ENCODE measurements around the gene TUBA3E.
"Not testable (repeated sequence)": the region's sequence is repeated elsewhere in the genome, so short reads cannot be mapped to it uniquely, and the experiment has no call there.

The TUBA3E gene

DNA sequence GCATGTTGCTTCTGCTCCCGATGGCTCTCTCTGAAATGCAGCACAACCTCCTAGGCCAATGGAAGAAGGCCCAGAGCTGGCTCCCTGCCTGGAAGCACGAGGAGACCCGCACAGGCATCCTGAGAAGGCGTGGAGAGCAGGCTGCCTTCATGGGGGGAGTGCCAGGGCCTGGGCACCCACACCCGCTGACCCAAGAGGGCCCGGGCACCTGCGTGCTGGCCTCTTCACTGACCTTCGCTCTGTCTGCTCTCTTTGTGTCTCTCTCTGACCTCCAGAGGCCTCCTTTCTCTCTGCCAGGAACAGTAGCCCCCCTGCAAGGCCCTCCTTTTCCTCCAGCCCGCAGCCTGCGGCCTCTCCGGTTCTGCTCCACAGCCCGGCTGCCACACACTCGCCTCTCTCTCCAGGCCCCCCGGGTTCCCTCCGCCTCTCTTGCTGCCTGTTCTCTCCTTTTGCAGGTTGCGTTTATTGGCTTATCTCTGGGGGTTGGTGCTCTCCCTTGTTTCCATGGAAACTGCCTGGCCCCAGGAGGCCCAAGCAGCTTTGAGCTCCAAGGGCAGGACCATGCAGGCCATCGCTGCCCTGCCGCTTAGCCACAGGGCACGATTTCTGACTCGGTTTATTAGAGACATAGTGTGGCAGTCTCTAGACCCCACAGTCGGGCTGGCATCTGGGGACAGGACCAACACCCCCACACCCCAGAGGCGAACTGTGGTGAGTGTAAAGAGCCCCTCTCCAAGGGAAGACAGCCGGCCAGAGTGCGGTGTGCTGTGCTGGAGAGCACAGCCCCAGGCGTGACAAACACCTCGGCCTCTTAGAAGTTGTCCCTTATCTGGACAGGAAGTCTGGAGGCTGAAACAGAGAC lies 14.5 kb downstream of the TUBA3E start:
- no peak for DNase-seq (ENCODE audit: low read depth, low spot score)
- Histone ChIP-seq H3K36me3 (ENCODE audit: insufficient read depth, insufficient read length, low read length) (peaks cover 44% of the 10 kb centered on the region), H3K4me1 (ENCODE audit: insufficient read depth, insufficient read length) (peaks cover 14% of the 10 kb centered on the region), H3K27me3 (ENCODE audit: insufficient read depth, insufficient read length) (no peaks in the 10 kb centered on the region), H3K4me3 (ENCODE audit: insufficient read length, low read depth) (no peak overlapping the region), H3K9ac (ENCODE audit: insufficient read length, low read depth) (peak overlapping the region; percentile 77), H3K9me3 (ENCODE audit: insufficient read depth, low read length) (no peaks in the 10 kb centered on the region)
- TF ChIP-seq SUZ12 (IDR thresholded peaks at IDR 0.05; ENCODE audit: extremely low read depth, insufficient read depth, insufficient read length) (no peak), YY1 (IDR thresholded peaks at IDR 0.05; ENCODE audit: insufficient read depth, insufficient read length) (no peak), ZNF274 (IDR thresholded peaks at IDR 0.05; ENCODE audit: low read depth, low read length) (no peak)

DNA sequence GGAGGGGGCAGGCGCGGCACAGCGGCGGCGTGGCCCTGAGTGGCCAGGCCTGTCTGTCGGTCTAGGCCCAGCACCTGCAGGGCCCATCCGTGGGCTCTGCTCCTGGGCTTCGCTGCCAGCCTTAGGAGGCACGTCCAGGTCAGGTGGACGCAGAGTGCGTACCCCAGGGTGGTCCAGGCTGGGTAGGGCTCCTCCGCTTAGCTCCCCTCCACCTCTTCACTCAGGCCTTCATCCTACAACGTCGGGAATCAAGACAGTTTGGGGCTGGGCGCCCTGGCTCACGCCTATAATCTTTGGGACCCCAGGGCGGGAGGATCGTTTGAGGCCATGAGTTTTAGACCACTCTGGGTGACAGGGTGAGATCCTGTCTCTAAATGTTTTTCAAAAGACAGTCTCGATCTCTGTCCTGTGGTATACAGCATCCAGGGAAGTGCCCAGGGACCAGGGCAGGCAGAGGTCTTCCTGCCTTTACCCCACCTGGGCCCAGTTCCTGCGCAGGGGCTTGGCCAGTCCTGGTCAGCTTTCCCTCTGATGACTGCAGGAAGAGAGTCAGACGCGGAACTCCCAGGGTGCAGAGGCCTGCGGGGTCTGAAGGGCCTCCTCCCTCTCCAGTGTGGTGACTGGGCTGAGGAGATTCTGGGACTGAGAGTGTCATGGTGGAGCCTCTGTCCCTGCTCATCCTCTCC lies 15.3 kb downstream of the TUBA3E start:
- H3K9me3 ChIP-seq (ENCODE audit: insufficient read depth, low read length); H3K27me3 ChIP-seq (ENCODE audit: insufficient read depth, insufficient read length); DNase-seq (ENCODE audit: low read depth, low spot score): not testable (repeated sequence)
- Histone ChIP-seq H3K9ac (ENCODE audit: insufficient read length, low read depth) (peak overlapping the region; percentile 77), H3K4me3 (ENCODE audit: insufficient read length, low read depth) (peak overlapping the region; percentile 58), H3K4me1 (ENCODE audit: insufficient read depth, insufficient read length) (peaks cover 12% of the 10 kb centered on the region), H3K36me3 (ENCODE audit: insufficient read depth, insufficient read length, low read length) (peaks cover 44% of the 10 kb centered on the region)

DNA sequence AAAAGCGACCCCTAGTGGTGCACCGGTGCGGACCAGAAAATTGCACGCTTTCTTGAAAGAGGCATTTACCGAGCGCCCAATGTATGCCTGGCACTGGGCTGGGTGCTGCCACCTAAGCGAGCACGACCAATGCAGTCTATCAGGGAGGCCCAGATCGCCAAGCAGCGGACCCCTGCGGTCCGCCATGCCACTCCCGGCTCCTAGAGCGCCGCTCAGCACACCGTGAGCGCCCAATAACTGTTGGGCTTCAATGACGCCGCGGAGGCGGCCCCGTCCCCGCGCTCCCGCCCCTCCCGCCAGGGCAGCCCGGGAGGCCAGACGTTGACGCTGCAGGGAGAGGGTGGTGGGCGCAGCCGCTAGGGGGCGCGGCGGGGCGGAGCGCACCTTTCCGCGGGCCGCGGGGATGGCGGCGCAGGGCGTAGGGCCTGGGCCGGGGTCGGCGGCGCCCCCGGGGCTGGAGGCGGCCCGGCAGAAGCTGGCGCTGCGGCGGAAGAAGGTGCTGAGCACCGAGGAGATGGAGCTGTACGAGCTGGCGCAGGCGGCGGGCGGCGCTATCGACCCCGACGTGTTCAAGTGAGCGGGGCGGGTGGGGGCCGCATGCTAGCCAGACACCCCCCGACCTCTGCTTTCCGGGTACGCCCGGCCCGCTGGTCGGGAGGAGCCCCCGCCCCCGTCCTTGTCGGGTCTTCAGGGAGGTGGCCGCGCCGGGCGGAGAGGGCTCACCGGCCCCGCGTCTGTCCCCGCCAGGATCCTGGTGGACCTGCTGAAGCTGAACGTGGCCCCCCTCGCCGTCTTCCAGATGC lies 16.2 kb downstream of the TUBA3E start, which contains the start of gene MZT2B:
TSS of gene MZT2B (plus strand) at position 383 of the 803 bp plus-strand sequence. CDS start at position 404, 21 bp downstream.
- H3K4me1 ChIP-seq (ENCODE audit: insufficient read depth, insufficient read length): peaks cover 12% of the 10 kb centered on the region
- peak within 1 kb of the TSS; percentile 94 for H3K9ac ChIP-seq (ENCODE audit: insufficient read length, low read depth)
- H3K36me3 ChIP-seq (ENCODE audit: insufficient read depth, insufficient read length, low read length): peaks cover 49% of the 10 kb centered on the region
- H3K4me3 ChIP-seq (ENCODE audit: insufficient read length, low read depth): peak within 1 kb of the TSS; percentile 99
- not testable (repeated sequence) for H3K9me3 ChIP-seq (ENCODE audit: insufficient read depth, low read length); H3K27me3 ChIP-seq (ENCODE audit: insufficient read depth, insufficient read length)
- peak; percentile 63 for DNase-seq (ENCODE audit: low read depth, low spot score)

DNA sequence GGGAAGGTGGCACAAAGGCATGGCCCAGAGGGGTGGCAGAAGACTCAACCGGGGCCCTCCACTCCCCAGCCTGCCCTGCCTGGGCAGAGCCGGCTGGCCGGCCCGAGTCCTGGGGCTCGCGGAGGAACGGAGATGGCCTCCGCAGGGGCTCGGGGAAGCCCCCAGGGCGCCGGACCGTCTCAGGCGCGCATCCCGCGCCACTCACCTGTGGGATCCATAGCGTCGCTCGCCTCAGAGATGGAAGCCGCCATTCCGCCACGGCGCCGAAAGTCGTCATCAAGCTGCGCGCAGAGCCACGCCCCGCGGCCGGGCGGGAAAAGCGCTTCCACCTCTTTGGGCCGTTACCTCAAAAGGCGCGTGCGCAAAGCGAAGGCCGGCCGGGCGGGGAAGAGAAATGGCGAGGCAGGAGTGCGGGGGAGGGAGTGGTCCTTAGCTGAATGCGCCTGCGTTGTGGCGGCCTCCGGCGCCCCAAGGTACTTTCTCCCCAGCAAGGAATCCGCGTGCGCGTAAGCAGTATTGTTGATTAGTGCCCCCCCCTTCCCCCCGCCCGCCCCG lies 16.8 kb downstream of the TUBA3E start, which contains the start of gene SMPD4:
TSS of gene SMPD4 (minus strand) at position 278 of the 555 bp plus-strand sequence. CDS start 5,010 bp downstream, outside the sequence.
- H3K9me3 ChIP-seq (ENCODE audit: insufficient read depth, low read length): no peaks in the 10 kb centered on the region
- H3K36me3 ChIP-seq (ENCODE audit: insufficient read depth, insufficient read length, low read length): peaks cover 55% of the 10 kb centered on the region
- H3K4me1 ChIP-seq (ENCODE audit: insufficient read depth, insufficient read length): peaks cover 12% of the 10 kb centered on the region
- TF ChIP-seq YY1 (IDR thresholded peaks at IDR 0.05; ENCODE audit: insufficient read depth, insufficient read length): peak; percentile 86
- no peak for TF ChIP-seq SUZ12 (IDR thresholded peaks at IDR 0.05; ENCODE audit: extremely low read depth, insufficient read depth, insufficient read length)
- H3K27me3 ChIP-seq (ENCODE audit: insufficient read depth, insufficient read length): no peaks in the 10 kb centered on the region
- H3K4me3 ChIP-seq (ENCODE audit: insufficient read length, low read depth): peak within 1 kb of the TSS; percentile 99
- DNase-seq (ENCODE audit: low read depth, low spot score): peak; percentile 89
- H3K9ac ChIP-seq (ENCODE audit: insufficient read length, low read depth): peak within 1 kb of the TSS; percentile 94

DNA sequence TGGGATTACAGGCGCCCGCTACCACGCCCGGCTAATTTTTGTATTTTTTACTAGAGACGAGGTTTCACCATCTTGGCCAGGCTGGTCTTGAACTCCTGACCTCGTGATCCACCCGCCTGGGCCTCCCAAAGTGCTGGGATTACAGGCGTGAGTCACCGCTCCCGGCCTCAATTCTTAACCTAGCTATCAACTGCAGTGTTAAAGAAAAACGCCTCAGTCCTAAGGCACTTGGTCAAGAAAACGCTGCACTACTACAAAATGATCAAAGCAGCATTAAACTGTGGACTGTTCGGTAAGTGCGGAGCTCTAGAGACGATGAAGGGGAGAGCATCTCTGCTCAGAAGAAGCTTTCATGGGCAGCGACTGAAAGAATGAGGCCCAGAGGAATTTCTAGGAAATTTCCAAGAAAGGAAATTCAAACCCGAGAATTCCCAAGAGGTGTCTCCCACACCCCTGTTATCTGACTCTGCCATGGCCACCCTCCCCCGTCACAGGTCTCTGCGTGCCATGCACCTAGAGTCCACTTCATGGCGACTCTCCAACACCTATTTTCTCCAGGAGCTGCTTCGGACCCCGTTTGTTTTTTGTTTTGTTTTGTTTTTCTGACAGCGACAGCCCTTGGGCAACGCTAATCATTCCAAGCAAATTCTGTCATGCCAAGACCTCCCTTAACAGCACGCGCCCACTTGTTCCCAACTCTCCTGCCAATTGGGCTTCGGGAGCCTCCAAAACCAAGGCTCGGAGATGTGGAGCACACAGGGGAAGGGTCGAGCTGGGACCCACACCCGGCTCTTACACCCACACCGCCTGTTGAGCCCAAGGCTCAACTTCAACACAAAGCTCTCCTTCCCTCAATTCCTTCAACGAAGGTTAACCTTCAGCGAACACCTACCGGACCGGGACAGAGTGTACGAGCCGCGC lies 17.6 kb downstream of the TUBA3E start:
- Histone ChIP-seq H3K4me3 (ENCODE audit: insufficient read length, low read depth) (peak overlapping the region; percentile 99), H3K36me3 (ENCODE audit: insufficient read depth, insufficient read length, low read length) (peaks cover 54% of the 10 kb centered on the region)
- DNase-seq (ENCODE audit: low read depth, low spot score): not testable (repeated sequence)

DNA sequence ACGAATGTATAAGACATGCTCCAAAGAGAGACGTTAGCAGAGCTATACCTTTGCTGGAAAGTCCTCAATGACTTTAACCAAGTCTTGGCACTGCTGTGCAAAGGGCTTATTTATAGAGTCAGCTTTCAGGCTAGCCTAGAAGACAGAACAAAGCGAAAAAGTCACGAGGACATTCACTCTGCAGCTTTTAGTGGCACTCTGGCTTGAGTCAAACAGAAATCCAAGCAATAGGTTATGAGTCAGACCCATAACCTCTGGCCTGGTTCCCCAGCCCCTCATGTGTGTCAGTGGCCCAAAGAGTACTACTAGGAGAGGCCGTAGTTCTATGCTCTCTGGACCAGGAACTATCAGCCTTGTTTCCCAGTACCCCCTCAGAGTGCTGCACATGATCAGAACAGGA lies 23.4 kb downstream of the TUBA3E start:
- DNase-seq (ENCODE audit: low read depth, low spot score); H3K9me3 ChIP-seq (ENCODE audit: insufficient read depth, low read length); H3K9ac ChIP-seq (ENCODE audit: insufficient read length, low read depth); H3K4me1 ChIP-seq (ENCODE audit: insufficient read depth, insufficient read length); H3K27me3 ChIP-seq (ENCODE audit: insufficient read depth, insufficient read length); H3K4me3 ChIP-seq (ENCODE audit: insufficient read length, low read depth): not testable (repeated sequence)
- H3K36me3 ChIP-seq (ENCODE audit: insufficient read depth, insufficient read length, low read length): peaks cover 92% of the 10 kb centered on the region

More for the DNA sequence above, 17.6 kb downstream of the TUBA3E start:
- H3K9me3 ChIP-seq (ENCODE audit: insufficient read depth, low read length); H3K27me3 ChIP-seq (ENCODE audit: insufficient read depth, insufficient read length): not testable (repeated sequence)
- Histone ChIP-seq H3K9ac (ENCODE audit: insufficient read length, low read depth) (peak overlapping the region; percentile 94), H3K4me1 (ENCODE audit: insufficient read depth, insufficient read length) (peaks cover 12% of the 10 kb centered on the region)
